ENCODE measurements around the gene DCAF8L2.
"Not testable (repeated sequence)": the region's sequence is repeated elsewhere in the genome, so short reads cannot be mapped to it uniquely, and the experiment has no call there.

Gene DCAF8L2

DNA sequence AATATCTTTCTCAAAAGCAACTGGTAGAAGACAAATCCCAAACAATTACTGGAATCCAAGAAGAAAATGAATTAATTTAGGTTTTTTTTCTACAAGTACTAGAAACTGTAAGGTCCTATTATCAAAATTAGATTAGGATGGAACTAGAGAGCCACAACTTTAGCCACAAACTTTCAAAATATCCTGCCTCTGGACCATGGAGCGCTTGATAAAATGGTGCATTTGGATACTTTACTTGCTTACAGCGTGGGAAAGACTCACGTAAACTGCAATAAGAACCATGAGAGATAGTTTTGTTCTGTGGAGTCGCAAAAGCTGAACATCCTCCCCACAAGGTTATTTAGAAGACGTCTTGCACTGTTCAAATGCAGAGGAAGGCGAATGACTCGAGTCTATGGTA lies at the start of gene DCAF8L2:
DCAF8L2 (plus strand) TSS at position 301 of the 400 bp plus-strand sequence. CDS start 156,552 bp downstream, outside the sequence.
- DNase-seq: no peak

GRCh38 chrX:27541161-27541560 lies 49.0 kb upstream of the DCAF8L2 start:
- not testable (repeated sequence) for DNase-seq

GRCh38 chrX:27548624-27549023 lies 41.5 kb upstream of the DCAF8L2 start:
- DNase-seq: peak; percentile 70

DNA sequence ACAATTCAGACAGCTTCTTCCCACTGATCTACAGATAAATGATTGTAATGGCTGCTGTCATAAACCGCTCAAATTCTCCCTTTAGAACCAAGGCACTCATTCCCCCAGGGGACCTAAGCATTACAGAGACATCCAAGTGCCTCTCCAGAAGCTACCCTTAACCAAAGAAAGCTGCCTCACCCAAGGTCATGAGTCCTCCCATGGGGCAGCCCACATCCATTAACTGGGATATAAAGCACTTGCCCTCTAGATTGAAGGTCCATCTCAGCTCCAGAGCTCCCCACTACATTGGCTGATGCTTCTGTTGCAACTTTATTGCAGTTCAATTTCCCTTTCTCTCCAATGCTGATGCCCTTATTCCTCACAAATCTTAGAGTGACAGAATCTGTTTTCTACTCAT lies 40.5 kb upstream of the DCAF8L2 start:
- peak; percentile 5 for DNase-seq

- DNase-seq: peak; percentile 69
Measured at GRCh38 chrX:27555514-27555913, 34.6 kb upstream of the DCAF8L2 start.

GRCh38 chrX:27565992-27566391 lies 24.2 kb upstream of the DCAF8L2 start:
- DNase-seq: no peak

GRCh38 chrX:27571164-27571563 lies 19.0 kb upstream of the DCAF8L2 start:
- DNase-seq: no peak

- DNase-seq: no peak
Measured at GRCh38 chrX:27575565-27575964, 14.6 kb upstream of the DCAF8L2 start.

DNA sequence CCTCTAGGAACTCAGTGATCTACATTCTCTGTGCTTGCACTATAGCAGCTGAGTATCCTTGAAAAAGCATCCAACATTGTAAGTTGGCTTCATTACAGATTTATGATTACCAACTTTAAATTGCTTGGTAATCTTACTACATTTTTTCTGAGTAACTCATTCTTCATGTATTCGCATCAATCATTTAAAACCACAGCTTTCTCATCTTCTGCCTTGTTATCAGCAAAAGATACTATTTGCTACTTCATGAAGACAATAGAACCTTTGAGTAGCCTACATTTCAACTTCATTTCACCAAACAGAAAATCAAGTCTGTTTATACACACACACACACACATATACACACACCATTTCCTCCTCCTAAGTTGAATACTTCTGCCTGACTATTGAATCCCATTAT lies 6.2 kb upstream of the DCAF8L2 start:
- DNase-seq: no peak

DNA sequence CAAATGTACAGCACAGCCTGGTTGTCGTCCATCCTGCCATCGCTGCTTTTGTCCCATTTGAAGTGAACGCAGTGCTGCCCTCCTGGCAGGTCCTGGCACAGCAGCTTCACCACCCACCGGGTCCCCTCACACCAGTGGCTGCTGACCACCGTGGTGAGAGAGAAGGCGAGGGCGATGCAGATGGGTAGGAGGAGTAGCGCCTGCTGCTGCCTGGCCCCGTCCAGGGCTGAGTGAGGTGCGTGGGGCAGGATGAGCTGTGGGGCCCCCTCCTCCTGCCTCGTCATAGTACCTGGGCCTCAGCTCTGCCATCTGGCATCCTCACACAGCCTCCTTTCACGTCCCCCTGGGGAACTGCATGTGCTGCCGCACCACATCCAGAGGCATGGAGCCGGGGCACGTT lies 1.8 kb downstream of the DCAF8L2 start:
- DNase-seq: no peak

DNA sequence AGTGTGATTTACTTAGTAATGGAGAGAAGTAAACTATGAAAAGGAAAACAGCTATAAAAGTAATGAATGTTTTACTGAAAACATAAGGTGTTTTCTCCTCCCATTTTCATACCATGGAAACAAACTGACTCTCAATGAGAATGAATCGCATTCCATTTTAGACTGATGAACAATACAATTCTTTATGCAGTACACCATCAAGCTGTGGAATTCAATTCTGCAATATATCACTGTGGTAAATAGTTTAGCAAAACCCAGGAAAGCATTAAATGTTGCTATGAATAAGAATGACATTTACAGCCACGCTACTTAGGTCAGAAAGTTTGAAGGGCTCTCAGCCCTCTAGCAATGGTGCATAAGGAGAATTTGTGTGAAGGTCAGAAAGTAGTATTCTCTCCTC lies 7.4 kb downstream of the DCAF8L2 start:
- no peak for DNase-seq

- DNase-seq: no peak
Measured at GRCh38 chrX:27598312-27598711, 8.2 kb downstream of the DCAF8L2 start.

GRCh38 chrX:27599928-27600327 lies 9.8 kb downstream of the DCAF8L2 start:
- peak; percentile 75 for DNase-seq

- peak; percentile 3 for DNase-seq
Measured at GRCh38 chrX:27600686-27601085, 10.5 kb downstream of the DCAF8L2 start.

GRCh38 chrX:27608671-27609070 lies 18.5 kb downstream of the DCAF8L2 start:
- DNase-seq: no peak

DNA sequence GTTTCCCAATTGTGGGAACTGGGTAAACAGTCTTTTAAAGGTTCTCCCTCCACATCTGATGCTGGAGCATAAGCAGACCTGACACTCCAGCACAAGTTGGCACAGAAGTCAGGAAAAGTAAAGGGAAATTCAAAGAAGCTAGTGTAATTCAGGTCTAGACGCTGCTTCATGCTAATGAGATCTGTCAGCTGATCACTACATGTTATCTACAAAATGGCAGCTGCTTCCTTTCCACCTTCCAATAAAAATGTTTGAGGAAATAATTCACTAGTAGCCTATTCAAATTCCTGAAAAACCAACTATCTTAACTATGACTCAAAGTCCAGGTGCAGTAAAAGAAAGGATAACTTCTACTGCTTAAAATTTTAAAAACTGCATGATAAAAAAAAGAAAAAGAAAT lies 29.3 kb downstream of the DCAF8L2 start:
- DNase-seq: no peak

DNA sequence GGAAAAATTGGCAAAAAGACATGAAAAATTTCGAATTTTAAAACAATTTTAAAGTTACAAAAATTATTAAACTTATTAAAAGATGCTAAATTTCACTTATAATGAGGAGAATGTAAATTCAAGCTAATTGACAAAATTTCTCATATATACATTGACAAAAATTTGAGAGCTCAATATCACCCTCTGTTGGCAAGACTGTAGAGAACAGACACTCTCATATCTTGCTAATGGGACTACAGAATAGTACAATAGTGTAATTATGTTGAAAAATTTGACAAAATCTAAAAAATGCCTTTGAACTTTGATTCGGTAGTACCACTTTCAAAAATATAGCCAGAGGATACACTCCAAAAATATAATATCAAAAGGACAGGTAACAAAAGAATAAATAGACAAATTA lies 29.8 kb downstream of the DCAF8L2 start:
- DNase-seq: peak; percentile 44

- DNase-seq: no peak
Measured at GRCh38 chrX:27622883-27623282, 32.7 kb downstream of the DCAF8L2 start.

DNA sequence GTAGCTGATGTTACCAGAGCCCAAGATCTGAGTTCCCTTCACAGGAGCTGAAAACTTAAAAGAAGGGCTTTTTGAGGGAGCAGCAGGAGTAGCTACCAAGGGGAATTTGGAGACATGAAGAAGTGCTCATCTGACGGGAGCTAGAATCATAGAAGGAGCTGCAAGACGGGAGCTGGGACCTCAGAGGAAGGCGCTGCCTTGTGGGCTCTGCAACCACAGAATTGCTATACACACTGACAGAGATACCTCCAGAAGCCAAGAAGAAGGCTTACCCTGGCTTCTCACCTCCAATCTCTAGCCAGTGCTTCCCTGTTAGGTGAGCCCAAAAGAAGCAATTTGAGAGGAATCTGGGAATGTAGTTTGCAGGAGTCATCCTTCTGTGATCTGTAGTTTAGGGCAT lies 35.9 kb downstream of the DCAF8L2 start:
- DNase-seq: no peak

- DNase-seq: no peak
Measured at GRCh38 chrX:27633328-27633727, 43.2 kb downstream of the DCAF8L2 start.

- no peak for DNase-seq
Measured at GRCh38 chrX:27656581-27656980, 66.4 kb downstream of the DCAF8L2 start.

DNA sequence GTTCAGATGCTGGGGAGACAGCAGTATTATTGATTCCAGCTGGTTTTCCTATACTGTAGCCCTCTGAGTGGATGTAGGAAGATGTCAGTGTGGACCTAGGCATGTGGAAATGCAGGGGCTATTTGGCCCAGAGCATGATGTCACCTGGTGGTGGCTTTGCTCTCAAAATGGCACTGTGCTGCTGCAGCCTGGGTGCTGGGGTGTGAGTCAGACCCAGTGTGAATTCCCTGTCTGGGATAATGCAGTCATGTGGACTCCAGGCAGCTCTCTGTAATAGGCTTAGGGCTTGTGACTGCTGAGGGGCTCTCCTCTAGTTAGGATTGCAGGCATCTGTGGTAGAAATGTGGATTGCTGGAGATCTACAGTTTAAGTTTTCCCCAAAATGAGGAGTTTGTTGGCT lies 70.7 kb downstream of the DCAF8L2 start:
- DNase-seq: no peak

- no peak for DNase-seq
Measured at GRCh38 chrX:27671234-27671633, 81.1 kb downstream of the DCAF8L2 start.

GRCh38 chrX:27674491-27674890 lies 84.3 kb downstream of the DCAF8L2 start:
- no peak for DNase-seq

DNA sequence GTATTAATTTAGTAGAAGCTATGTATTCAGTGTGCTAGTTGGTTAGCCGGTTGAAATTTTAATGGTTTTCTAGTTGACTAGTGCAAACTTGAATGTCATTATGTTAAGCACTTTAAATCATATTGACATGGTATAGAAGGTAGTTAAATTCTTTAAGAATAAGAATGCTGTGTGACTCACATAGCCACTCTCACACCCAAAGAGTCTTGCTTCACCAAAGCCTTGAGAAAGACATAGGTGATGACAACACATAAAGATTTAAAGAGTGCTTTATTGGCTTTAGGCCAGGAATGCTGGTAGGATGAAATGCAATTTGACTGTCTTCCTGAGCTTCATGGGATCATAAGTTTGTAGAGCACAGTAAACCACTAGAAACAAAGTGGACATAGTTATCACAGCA lies 85.3 kb downstream of the DCAF8L2 start:
- peak; percentile 1 for DNase-seq

GRCh38 chrX:27679281-27679680 lies 89.1 kb downstream of the DCAF8L2 start:
- DNase-seq: no peak
